B cell (primary cell): ENCODE data around the gene EBP.

Experiments used
- EZH2 ChIP-seq: IDR thresholded peaks from 2 replicates; pipeline ENCODE4 v1.6.1; 2012; ENCODE audit warnings: borderline replicate concordance, low read depth, mild to moderate bottlenecking, moderate library complexity, low read length; ENCODE audit not compliant: insufficient read depth, poor library complexity, severe bottlenecking
- TF ChIP-seq, protein P1 (sequence below): fragments of 200-600 bp; IDR thresholded peaks from one replicate; pipeline ENCODE4 v1.8.0; 2022; ENCODE audit warnings: antibody characterized with exemption, mild to moderate bottlenecking

- TF ChIP-seq EZH2, result no peak
- TF ChIP-seq, protein P1, sequence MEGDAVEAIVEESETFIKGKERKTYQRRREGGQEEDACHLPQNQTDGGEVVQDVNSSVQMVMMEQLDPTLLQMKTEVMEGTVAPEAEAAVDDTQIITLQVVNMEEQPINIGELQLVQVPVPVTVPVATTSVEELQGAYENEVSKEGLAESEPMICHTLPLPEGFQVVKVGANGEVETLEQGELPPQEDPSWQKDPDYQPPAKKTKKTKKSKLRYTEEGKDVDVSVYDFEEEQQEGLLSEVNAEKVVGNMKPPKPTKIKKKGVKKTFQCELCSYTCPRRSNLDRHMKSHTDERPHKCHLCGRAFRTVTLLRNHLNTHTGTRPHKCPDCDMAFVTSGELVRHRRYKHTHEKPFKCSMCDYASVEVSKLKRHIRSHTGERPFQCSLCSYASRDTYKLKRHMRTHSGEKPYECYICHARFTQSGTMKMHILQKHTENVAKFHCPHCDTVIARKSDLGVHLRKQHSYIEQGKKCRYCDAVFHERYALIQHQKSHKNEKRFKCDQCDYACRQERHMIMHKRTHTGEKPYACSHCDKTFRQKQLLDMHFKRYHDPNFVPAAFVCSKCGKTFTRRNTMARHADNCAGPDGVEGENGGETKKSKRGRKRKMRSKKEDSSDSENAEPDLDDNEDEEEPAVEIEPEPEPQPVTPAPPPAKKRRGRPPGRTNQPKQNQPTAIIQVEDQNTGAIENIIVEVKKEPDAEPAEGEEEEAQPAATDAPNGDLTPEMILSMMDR, result no peak
Measured at GRCh38 chrX:48531358-48531959, 9.9 kb downstream of the EBP start.
